Measurements from ENCODE around the gene CDC42BPG.
A peak's percentile ranks its signal among the peaks of the same experiment; 100 is the strongest.
"Not testable (repeated sequence)": the region's sequence is repeated elsewhere in the genome, so short reads cannot be mapped to it uniquely, and the experiment has no call there.

Gene CDC42BPG

DNA sequence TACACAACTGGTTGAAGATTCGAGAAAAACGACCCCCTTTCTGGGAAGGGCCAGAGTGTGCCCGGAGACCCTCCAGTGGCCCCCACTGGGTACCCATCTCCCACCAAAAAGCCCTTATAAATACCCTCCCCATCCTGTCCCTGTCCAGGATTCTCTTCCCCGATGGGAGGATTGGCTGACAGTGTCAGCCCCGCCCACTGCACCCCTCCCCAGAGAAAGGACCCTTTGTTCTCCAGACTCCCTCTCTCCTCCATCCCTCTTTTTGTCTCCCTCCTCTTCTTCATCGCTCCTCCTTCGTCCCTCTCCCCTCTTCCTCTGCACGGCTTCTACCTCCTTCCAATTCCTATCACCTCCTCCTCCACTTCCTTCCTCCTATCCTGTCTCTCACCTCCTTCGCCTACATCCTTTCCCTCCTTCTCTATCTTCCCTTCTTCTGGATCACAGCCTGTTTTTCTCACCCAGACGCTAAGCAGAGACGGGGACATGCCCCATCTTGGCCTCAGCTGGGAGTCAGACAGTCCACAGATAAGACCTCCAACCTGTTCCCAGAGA lies 20.8 kb downstream of the CDC42BPG start:
- Histone ChIP-seq H3K9ac (ENCODE audit: low read length) (no peak overlapping the region), H3K27me3 (replicated peaks; ENCODE audit: control insufficient read depth, insufficient read depth, low read length) (peaks cover 26% of the 10 kb centered on the region), H3K36me3 (ENCODE audit: control insufficient read depth, insufficient read depth, low read length, severe bottlenecking) (no peaks in the 10 kb centered on the region), H3K4me3 (ENCODE audit: low read length) (no peak overlapping the region), H3K9me3 (ENCODE audit: control insufficient read depth, low read length) (no peaks in the 10 kb centered on the region), H3K4me1 (ENCODE audit: control insufficient read depth, insufficient read depth, low read length) (no peaks in the 10 kb centered on the region)
- no peak for DNase-seq (ENCODE audit: low read depth)

DNA sequence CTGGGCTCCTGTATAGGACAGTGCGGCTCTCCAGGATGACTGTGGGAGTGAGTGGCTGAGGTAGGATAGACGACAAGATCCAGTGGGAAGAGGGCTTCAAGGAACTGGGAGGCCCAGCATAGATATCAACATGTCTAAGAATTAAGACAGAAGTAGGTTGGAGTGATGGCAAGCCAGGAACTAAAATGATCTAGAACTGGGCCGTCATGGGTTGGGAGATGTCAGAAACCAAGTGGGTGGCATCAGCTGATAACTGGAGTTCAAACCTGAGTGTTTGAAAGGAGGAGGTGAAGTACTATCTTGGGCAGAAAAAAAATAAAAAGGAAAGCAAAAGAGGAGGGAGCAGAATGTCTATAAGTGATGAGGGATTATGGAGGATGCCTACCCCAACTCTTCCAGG lies 27.0 kb downstream of the CDC42BPG start:
- Histone ChIP-seq H3K27me3 (replicated peaks; ENCODE audit: control insufficient read depth, insufficient read depth, low read length) (peaks cover 2% of the 10 kb centered on the region), H3K4me1 (ENCODE audit: control insufficient read depth, insufficient read depth, low read length) (no peaks in the 10 kb centered on the region)
- no peak for DNase-seq (ENCODE audit: low read depth)

GRCh38 chr11:64815433-64815832 lies 29.0 kb downstream of the CDC42BPG start:
- not testable (repeated sequence) for H3K4me3 ChIP-seq (ENCODE audit: low read length); H3K27me3 ChIP-seq (replicated peaks; ENCODE audit: control insufficient read depth, insufficient read depth, low read length); DNase-seq (ENCODE audit: low read depth); H3K4me1 ChIP-seq (ENCODE audit: control insufficient read depth, insufficient read depth, low read length); H3K9ac ChIP-seq (ENCODE audit: low read length); H3K36me3 ChIP-seq (ENCODE audit: control insufficient read depth, insufficient read depth, low read length, severe bottlenecking); H3K9me3 ChIP-seq (ENCODE audit: control insufficient read depth, low read length)

More for the DNA sequence above, 27.0 kb downstream of the CDC42BPG start:
- Histone ChIP-seq H3K9ac (ENCODE audit: low read length) (no peak overlapping the region), H3K9me3 (ENCODE audit: control insufficient read depth, low read length) (no peaks in the 10 kb centered on the region), H3K4me3 (ENCODE audit: low read length) (no peak overlapping the region), H3K36me3 (ENCODE audit: control insufficient read depth, insufficient read depth, low read length, severe bottlenecking) (no peaks in the 10 kb centered on the region)

- no peaks in the 10 kb centered on the region for H3K36me3 ChIP-seq (ENCODE audit: control insufficient read depth, insufficient read depth, low read length, severe bottlenecking)
- no peak for DNase-seq (ENCODE audit: low read depth)
- no peaks in the 10 kb centered on the region for H3K27me3 ChIP-seq (replicated peaks; ENCODE audit: control insufficient read depth, insufficient read depth, low read length)
These were observed 29.7 kb downstream of the CDC42BPG start for GRCh38 chr11:64814712-64815187.

DNA sequence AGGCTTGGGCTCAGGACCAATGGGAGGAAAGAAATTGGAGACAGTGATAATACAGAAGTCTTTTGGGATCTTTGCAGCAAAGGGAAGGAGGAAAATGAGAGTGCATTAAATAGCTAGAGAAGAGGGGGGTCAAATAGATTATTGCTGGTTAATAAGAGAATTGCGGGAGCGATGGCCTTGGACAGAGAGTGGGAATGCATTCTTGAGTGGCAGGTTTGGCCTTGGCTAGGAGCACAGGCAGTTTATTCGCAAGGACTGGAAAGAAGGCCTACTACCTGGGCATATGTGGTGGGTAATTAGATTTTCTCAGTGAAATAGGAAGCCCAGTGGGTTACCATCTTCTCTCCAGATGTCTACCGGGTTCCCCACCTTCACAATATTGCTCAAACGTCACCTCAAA lies 30.6 kb downstream of the CDC42BPG start:
- no peaks in the 10 kb centered on the region for H3K9me3 ChIP-seq (ENCODE audit: control insufficient read depth, low read length)
- no peaks in the 10 kb centered on the region for H3K27me3 ChIP-seq (replicated peaks; ENCODE audit: control insufficient read depth, insufficient read depth, low read length)
- peaks cover 8% of the 10 kb centered on the region for H3K4me1 ChIP-seq (ENCODE audit: control insufficient read depth, insufficient read depth, low read length)
- no peak overlapping the region for H3K4me3 ChIP-seq (ENCODE audit: low read length)
- no peaks in the 10 kb centered on the region for H3K36me3 ChIP-seq (ENCODE audit: control insufficient read depth, insufficient read depth, low read length, severe bottlenecking)
- no peak for DNase-seq (ENCODE audit: low read depth)
- H3K9ac ChIP-seq (ENCODE audit: low read length): no peak overlapping the region

More at GRCh38 chr11:64814712-64815187, 29.7 kb downstream of the CDC42BPG start:
- H3K9me3 ChIP-seq (ENCODE audit: control insufficient read depth, low read length): no peaks in the 10 kb centered on the region
- H3K9ac ChIP-seq (ENCODE audit: low read length): no peak overlapping the region
- peaks cover under 1% of the 10 kb centered on the region for H3K4me1 ChIP-seq (ENCODE audit: control insufficient read depth, insufficient read depth, low read length)
- no peak overlapping the region for H3K4me3 ChIP-seq (ENCODE audit: low read length)

DNA sequence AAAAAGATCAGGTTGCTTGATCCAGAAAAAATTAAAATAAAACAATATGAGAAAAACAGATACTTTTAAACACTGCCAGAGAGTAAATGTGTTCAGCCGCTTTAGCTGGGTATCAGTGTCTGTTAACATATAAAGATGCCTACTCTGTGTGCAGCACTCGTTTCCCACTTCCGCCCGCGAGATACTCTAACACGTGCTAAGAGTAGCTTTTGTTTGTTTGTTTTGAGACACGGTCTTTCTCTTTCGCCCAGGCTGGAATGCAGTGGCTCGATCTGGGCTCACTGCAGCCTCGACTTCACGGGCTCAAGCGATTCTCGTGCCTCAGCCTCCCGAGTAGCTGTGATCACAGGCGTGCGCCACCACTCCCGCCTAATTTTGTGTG lies 33.6 kb downstream of the CDC42BPG start:
- Histone ChIP-seq H3K4me3 (ENCODE audit: low read length) (peak overlapping the region; percentile 86), H3K36me3 (ENCODE audit: control insufficient read depth, insufficient read depth, low read length, severe bottlenecking) (peaks cover 16% of the 10 kb centered on the region), H3K9me3 (ENCODE audit: control insufficient read depth, low read length) (no peaks in the 10 kb centered on the region), H3K27me3 (replicated peaks; ENCODE audit: control insufficient read depth, insufficient read depth, low read length) (no peaks in the 10 kb centered on the region), H3K4me1 (ENCODE audit: control insufficient read depth, insufficient read depth, low read length) (peaks cover 8% of the 10 kb centered on the region), H3K9ac (ENCODE audit: low read length) (peak overlapping the region; percentile 89)
- no peak for DNase-seq (ENCODE audit: low read depth)

- Histone ChIP-seq H3K36me3 (ENCODE audit: control insufficient read depth, insufficient read depth, low read length, severe bottlenecking) (peaks cover 18% of the 10 kb centered on the region), H3K27me3 (replicated peaks; ENCODE audit: control insufficient read depth, insufficient read depth, low read length) (no peaks in the 10 kb centered on the region), H3K9me3 (ENCODE audit: control insufficient read depth, low read length) (no peaks in the 10 kb centered on the region), H3K4me3 (ENCODE audit: low read length) (peak within 1 kb of the TSS; percentile 86), H3K4me1 (ENCODE audit: control insufficient read depth, insufficient read depth, low read length) (peaks cover 8% of the 10 kb centered on the region), H3K9ac (ENCODE audit: low read length) (peak within 1 kb of the TSS; percentile 89)
- peak; percentile 98 for DNase-seq (ENCODE audit: low read depth)
These were observed 34.1 kb downstream of the CDC42BPG start, which contains the start of gene MEN1 for GRCh38 chr11:64810271-64810890. Gene MEN1, minus strand, starts transcription at chr11:64810551. Its CDS starts 442 bp downstream, at chr11:64810109.

DNA sequence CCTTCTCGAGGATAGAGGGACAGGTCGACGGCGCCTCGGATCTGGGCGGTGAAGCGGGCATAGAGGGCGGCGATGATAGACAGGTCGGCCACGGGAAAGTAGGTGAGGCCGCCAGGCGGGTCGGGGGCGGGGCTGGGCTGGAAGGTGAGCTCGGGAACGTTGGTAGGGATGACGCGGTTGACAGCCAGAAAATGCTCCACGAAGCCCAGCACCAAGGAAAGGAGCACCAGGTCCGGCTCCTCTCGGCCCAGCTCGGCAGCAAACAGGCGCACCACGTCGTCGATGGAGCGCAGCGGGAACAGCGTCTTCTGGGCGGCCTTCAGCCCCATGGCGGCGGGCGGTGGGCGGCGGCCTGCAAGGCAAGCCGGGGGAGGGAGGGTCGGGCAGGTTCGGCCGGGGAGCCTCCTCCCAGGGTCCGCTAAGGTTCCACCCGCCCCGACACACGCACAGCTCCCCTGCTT lies 34.6 kb downstream of the CDC42BPG start:
- H3K27me3 ChIP-seq (replicated peaks; ENCODE audit: control insufficient read depth, insufficient read depth, low read length): no peaks in the 10 kb centered on the region
- DNase-seq (ENCODE audit: low read depth): peak; percentile 58
- peak overlapping the region; percentile 86 for H3K4me3 ChIP-seq (ENCODE audit: low read length)
- peaks cover 24% of the 10 kb centered on the region for H3K36me3 ChIP-seq (ENCODE audit: control insufficient read depth, insufficient read depth, low read length, severe bottlenecking)
- peak overlapping the region; percentile 89 for H3K9ac ChIP-seq (ENCODE audit: low read length)
- H3K9me3 ChIP-seq (ENCODE audit: control insufficient read depth, low read length): no peaks in the 10 kb centered on the region
- peaks cover 8% of the 10 kb centered on the region for H3K4me1 ChIP-seq (ENCODE audit: control insufficient read depth, insufficient read depth, low read length)

GRCh38 chr11:64805481-64805880 lies 39.0 kb downstream of the CDC42BPG start:
- H3K36me3 ChIP-seq (ENCODE audit: control insufficient read depth, insufficient read depth, low read length, severe bottlenecking): peaks cover 25% of the 10 kb centered on the region
- no peak for DNase-seq (ENCODE audit: low read depth)
- no peaks in the 10 kb centered on the region for H3K27me3 ChIP-seq (replicated peaks; ENCODE audit: control insufficient read depth, insufficient read depth, low read length)
- H3K4me1 ChIP-seq (ENCODE audit: control insufficient read depth, insufficient read depth, low read length): peaks cover 19% of the 10 kb centered on the region
- no peak overlapping the region for H3K9ac ChIP-seq (ENCODE audit: low read length)
- H3K4me3 ChIP-seq (ENCODE audit: low read length): no peak overlapping the region
- no peaks in the 10 kb centered on the region for H3K9me3 ChIP-seq (ENCODE audit: control insufficient read depth, low read length)

- Histone ChIP-seq H3K9ac (ENCODE audit: low read length) (peak overlapping the region; percentile 85), H3K9me3 (ENCODE audit: control insufficient read depth, low read length) (no peaks in the 10 kb centered on the region), H3K4me3 (ENCODE audit: low read length) (no peak overlapping the region), H3K27me3 (replicated peaks; ENCODE audit: control insufficient read depth, insufficient read depth, low read length) (no peaks in the 10 kb centered on the region), H3K4me1 (ENCODE audit: control insufficient read depth, insufficient read depth, low read length) (peaks cover 18% of the 10 kb centered on the region), H3K36me3 (ENCODE audit: control insufficient read depth, insufficient read depth, low read length, severe bottlenecking) (peaks cover 25% of the 10 kb centered on the region)
- no peak for DNase-seq (ENCODE audit: low read depth)
These were observed 39.9 kb downstream of the CDC42BPG start for GRCh38 chr11:64804346-64805210.

DNA sequence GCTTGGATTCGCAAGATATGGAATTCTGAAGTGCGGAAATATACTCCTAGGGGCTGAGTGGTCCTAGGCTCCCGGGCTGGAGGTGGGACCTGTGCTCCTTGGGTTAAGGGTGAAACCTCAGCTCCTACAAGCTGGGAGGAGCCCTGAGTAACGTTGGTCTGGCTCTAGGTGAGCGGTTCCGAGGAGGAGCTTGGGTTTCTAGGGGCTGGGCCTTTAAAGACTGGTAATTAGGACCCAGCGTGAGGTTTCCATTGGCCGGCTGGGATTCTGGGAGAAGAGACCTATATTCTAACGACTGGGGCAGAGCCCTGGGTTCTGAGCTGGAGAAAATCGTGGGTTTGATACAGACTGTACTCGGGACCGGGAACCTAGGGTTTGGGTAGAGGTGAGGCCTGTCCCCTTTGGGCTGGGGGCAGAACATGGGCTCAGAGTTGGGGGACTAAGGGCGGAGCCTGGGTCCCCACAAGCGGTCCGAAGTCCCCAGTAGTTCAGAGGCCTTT lies 40.6 kb downstream of the CDC42BPG start:
- no peaks in the 10 kb centered on the region for H3K9me3 ChIP-seq (ENCODE audit: control insufficient read depth, low read length)
- H3K9ac ChIP-seq (ENCODE audit: low read length): peak overlapping the region; percentile 85
- H3K36me3 ChIP-seq (ENCODE audit: control insufficient read depth, insufficient read depth, low read length, severe bottlenecking): peaks cover 25% of the 10 kb centered on the region
- H3K4me1 ChIP-seq (ENCODE audit: control insufficient read depth, insufficient read depth, low read length): peaks cover 12% of the 10 kb centered on the region
- DNase-seq (ENCODE audit: low read depth): no peak
- H3K27me3 ChIP-seq (replicated peaks; ENCODE audit: control insufficient read depth, insufficient read depth, low read length): no peaks in the 10 kb centered on the region
- H3K4me3 ChIP-seq (ENCODE audit: low read length): peak overlapping the region; percentile 91

Data from adipocyte (in vitro differentiated cells).